GM23338 (cell line): ENCODE data around the gene SUPT3H. TPM values are rescaled to one million over a fixed set of nuclear protein-coding genes. Genes with fewer than 3 reads are reported as not detected.

Source experiments
- ATAC-seq: fragments of 200-7000 bp; cut with Tn5 transposase; 3 replicates; pipeline ENCODE4 v1.9.1; 2020
- DNase-seq: peaks from one replicate; pipeline ENCODE4 v3.0.0-alpha.2; 2015; ENCODE audit warnings: low spot score
- H2AFZ ChIP-seq: fragments of 200-600 bp; sonication (generic); 2 replicates; pipeline ENCODE4 v1.8.0; 2016; ENCODE audit warnings: antibody characterized with exemption, mild to moderate bottlenecking, moderate library complexity
- H3F3A ChIP-seq: fragments of 200-600 bp; sonication (generic); replicated peaks from 2 replicates; pipeline ENCODE4 v1.8.0; 2017; ENCODE audit warnings: antibody characterized with exemption, mixed run types, low read depth
- H3K27ac ChIP-seq: fragments of 200-600 bp; sonication (generic); 2 replicates; pipeline ENCODE4 v1.6.1; 2016; ENCODE audit warnings: low read depth
- H3K27me3 ChIP-seq: fragments of 200-600 bp; sonication (generic); 2 replicates; pipeline ENCODE4 v1.8.0; 2016; ENCODE audit warnings: mild to moderate bottlenecking, mixed run types, moderate library complexity; ENCODE audit not compliant: insufficient read depth
- H3K36me3 ChIP-seq: fragments of 200-600 bp; sonication (generic); 2 replicates; pipeline ENCODE4 v1.8.0; 2016; ENCODE audit warnings: mild to moderate bottlenecking; ENCODE audit not compliant: insufficient read depth
- H3K4me1 ChIP-seq: fragments of 200-600 bp; sonication (generic); 2 replicates; pipeline ENCODE4 v1.8.0; 2016; ENCODE audit warnings: mild to moderate bottlenecking, moderate library complexity; ENCODE audit not compliant: insufficient read depth
- H3K4me2 ChIP-seq: fragments of 200-600 bp; sonication (generic); 2 replicates; pipeline ENCODE4 v1.7.1; 2017; ENCODE audit warnings: mixed run types
- H3K4me3 ChIP-seq: fragments of 200-600 bp; sonication (generic); 2 replicates; pipeline ENCODE4 v1.6.1; 2016; ENCODE audit warnings: mixed run types
- H3K79me2 ChIP-seq: fragments of 200-600 bp; sonication (generic); replicated peaks from 2 replicates; pipeline ENCODE4 v1.8.0; 2017; ENCODE audit warnings: mild to moderate bottlenecking; ENCODE audit not compliant: insufficient read depth
- H3K9me2 ChIP-seq: fragments of 200-600 bp; sonication (generic); 2 replicates; pipeline ENCODE4 v1.8.0; 2017; ENCODE audit not compliant: insufficient read depth
- H4K20me1 ChIP-seq: fragments of 200-600 bp; sonication (generic); replicated peaks from 2 replicates; pipeline ENCODE4 v1.8.0; 2017; ENCODE audit warnings: mild to moderate bottlenecking; ENCODE audit not compliant: insufficient read depth
- H3K27ac Mint-ChIP-seq: 2 replicates; pipeline ENCODE4 v1.8.0; 2020; ENCODE audit warnings: inconsistent platforms, mild to moderate bottlenecking, moderate library complexity, mixed read lengths
- H3K27me3 Mint-ChIP-seq: 3 replicates; pipeline ENCODE4 v1.8.0; 2022; ENCODE audit warnings: low read depth, mild to moderate bottlenecking, moderate library complexity, mixed read lengths, inconsistent platforms; ENCODE audit not compliant: insufficient read depth, poor library complexity
- H3K36me3 Mint-ChIP-seq: 3 replicates; pipeline ENCODE4 v1.8.0; 2021; ENCODE audit warnings: low read depth, mild to moderate bottlenecking, inconsistent platforms, moderate library complexity, mixed read lengths
- H3K4me1 Mint-ChIP-seq: 3 replicates; pipeline ENCODE4 v1.8.0; 2020; ENCODE audit warnings: mild to moderate bottlenecking, inconsistent platforms, mixed read lengths
- H3K4me3 Mint-ChIP-seq: 3 replicates; pipeline ENCODE4 v1.8.0; 2021; ENCODE audit warnings: moderate library complexity, mild to moderate bottlenecking, inconsistent platforms, mixed read lengths
- H3K9me3 Mint-ChIP-seq: 3 replicates; pipeline ENCODE4 v1.8.0; 2020; ENCODE audit warnings: moderate library complexity, mild to moderate bottlenecking, inconsistent platforms, mixed read lengths
- CREB1 ChIP-seq: fragments of 250-450 bp; sonication (Bioruptor Pico); IDR thresholded peaks from 2 replicates; pipeline ENCODE4 v1.5.0; 2020; ENCODE audit warnings: low read depth, mild to moderate bottlenecking, moderate library complexity
- CTCF ChIP-seq, 2 experiments: fragments of 200-600 bp in 1 of 2; sonication (generic) in 1 of 2; conservative IDR thresholded peaks; 2 replicates each; pipeline versions ENCODE4 v1.5.1 to v1.6.1; 2016 to 2017; ENCODE audit warnings: antibody characterized with exemption in 2 of 2, low read depth in 2 of 2, mild to moderate bottlenecking in 2 of 2, moderate library complexity in 1 of 2
- ETS1 ChIP-seq: IDR thresholded peaks from 2 replicates; pipeline ENCODE4 v1.6.1; 2016; ENCODE audit warnings: antibody characterized with exemption
- EZH2 ChIP-seq: fragments of 200-600 bp; sonication (generic); IDR thresholded peaks from one replicate; pipeline ENCODE4 v1.8.0; 2017; ENCODE audit warnings: antibody characterized with exemption, mild to moderate bottlenecking, low read depth; ENCODE audit not compliant: unreplicated experiment
- EZH2phosphoT487 ChIP-seq: fragments of 200-600 bp; sonication (generic); IDR thresholded peaks from one replicate; pipeline ENCODE4 v1.8.1; 2018; ENCODE audit warnings: antibody characterized with exemption; ENCODE audit not compliant: unreplicated experiment
- JUNB ChIP-seq: IDR thresholded peaks from one replicate; pipeline ENCODE4 v1.6.1; 2016; ENCODE audit warnings: antibody characterized with exemption; ENCODE audit not compliant: unreplicated experiment
- NANOG ChIP-seq: IDR thresholded peaks from 2 replicates; pipeline ENCODE4 v1.6.1; 2016; ENCODE audit warnings: antibody characterized with exemption, borderline replicate concordance
- POLR2AphosphoS5 ChIP-seq: IDR thresholded peaks from 2 replicates; pipeline ENCODE4 v1.6.1; 2016; ENCODE audit warnings: antibody characterized with exemption, low read depth
- REST ChIP-seq: IDR thresholded peaks from one replicate; pipeline ENCODE4 v1.6.1; 2018; ENCODE audit warnings: antibody characterized with exemption; ENCODE audit not compliant: unreplicated experiment
- STAT1 ChIP-seq: IDR thresholded peaks from one replicate; pipeline ENCODE4 v1.6.1; 2016; ENCODE audit warnings: antibody characterized with exemption; ENCODE audit not compliant: unreplicated experiment
- ZNF114 ChIP-seq: fragments of 250-450 bp; sonication (Bioruptor Pico); IDR thresholded peaks from 2 replicates; pipeline ENCODE4 v1.5.0; 2020; ENCODE audit warnings: mild to moderate bottlenecking, moderate library complexity
- ZNF331 ChIP-seq: fragments of 250-450 bp; sonication (Bioruptor Pico); IDR thresholded peaks from 2 replicates; pipeline ENCODE4 v1.5.0; 2020; ENCODE audit warnings: low read depth, mild to moderate bottlenecking, moderate library complexity
- ZNF462 ChIP-seq: fragments of 250-450 bp; sonication (Bioruptor Pico); IDR thresholded peaks from 2 replicates; pipeline ENCODE4 v1.5.0; 2020; ENCODE audit warnings: mild to moderate bottlenecking, moderate library complexity
- polyA plus RNA-seq: library from polyadenylated mRNA; unstranded; fragments of >200 nt; fragmentation: Nextera tagmentation; extraction: Ambion mirVana; gene quantifications from 2 replicates; pipeline ENCODE4 v1.2.1, GENCODE V29; 2016
- total RNA-seq: library from RNA; depleted of rRNA; stranded (reverse); fragments of >200 nt; shearing (Covaris generic); gene quantifications from 2 replicates; pipeline ENCODE4 v1.2.3, GENCODE V29; 2014

SUPT3H gene
- total and polyA plus RNA-seq, 2 experiments from 2014 or later = 11.4 to 30.1 TPM

GRCh38 chr6:44800784-44801592 lies 576.7 kb downstream of the SUPT3H start:
- Histone ChIP-seq H3K4me1 (peaks cover 20% of the 10 kb centered on the region), H2AFZ (no peak overlapping the region), H3K4me2 (no peak overlapping the region), H4K20me1 (no peaks in the 10 kb centered on the region), H3K27ac (no peak overlapping the region), H3K36me3 (no peaks in the 10 kb centered on the region), H3K4me3 (no peak overlapping the region), H3K9me2 (peaks cover 4% of the 10 kb centered on the region), H3K27me3 (no peaks in the 10 kb centered on the region), H3F3A (no peaks in the 10 kb centered on the region), H3K79me2 (no peaks in the 10 kb centered on the region)
- ATAC-seq (no peak), DNase-seq (no peak)
- TF ChIP-seq CTCF (conservative IDR thresholded peaks at IDR 0.05; ENCODE audit: low read depth in 2 of 2) = no peak
- TF ChIP-seq JUNB = no peak
- no peak for TF ChIP-seq ZNF331 (CRISPR knock-in tag)
- TF ChIP-seq EZH2 = no peak
- no peak for TF ChIP-seq ZNF114
- no peak for TF ChIP-seq EZH2phosphoT487
- TF ChIP-seq ZNF462 (CRISPR knock-in tag) = no peak
- no peak for TF ChIP-seq ETS1
- TF ChIP-seq STAT1 = no peak
- no peak for TF ChIP-seq NANOG
- no peak for TF ChIP-seq REST
- no peak for TF ChIP-seq CREB1
- no peak for TF ChIP-seq POLR2AphosphoS5
- H3K27ac Mint-ChIP-seq = no peak overlapping the region
- H3K4me3 Mint-ChIP-seq = no peak overlapping the region
- H3K9me3 Mint-ChIP-seq = no peaks in the 10 kb centered on the region
- no peaks in the 10 kb centered on the region for H3K36me3 Mint-ChIP-seq
- H3K4me1 Mint-ChIP-seq = peaks cover 14% of the 10 kb centered on the region; the same call in 2 of the 3 replicates
- no peaks in the 10 kb centered on the region for H3K27me3 Mint-ChIP-seq
